Glutamatergic neuron (in vitro differentiated cells): ENCODE results near the gene NAGA. TPM values are rescaled to one million over a fixed set of nuclear protein-coding genes. Genes with fewer than 3 reads are reported as not detected.

Experiments
- DNase-seq: peaks from one replicate; pipeline ENCODE4 v3.0.0; 2022
- H3K27ac Mint-ChIP-seq: one replicate; pipeline ENCODE4 v1.8.0; 2020; ENCODE audit warnings: mild to moderate bottlenecking, mixed read lengths, inconsistent platforms; ENCODE audit not compliant: unreplicated experiment
- H3K27me3 Mint-ChIP-seq: one replicate; pipeline ENCODE4 v1.8.0; 2020; ENCODE audit warnings: mild to moderate bottlenecking, moderate library complexity, mixed read lengths, inconsistent platforms; ENCODE audit not compliant: unreplicated experiment
- H3K36me3 Mint-ChIP-seq: one replicate; pipeline ENCODE4 v1.8.0; 2020; ENCODE audit warnings: mild to moderate bottlenecking, mixed read lengths, inconsistent platforms; ENCODE audit not compliant: unreplicated experiment
- H3K4me1 Mint-ChIP-seq: one replicate; pipeline ENCODE4 v1.8.0; 2020; ENCODE audit warnings: mild to moderate bottlenecking, low read depth, mixed read lengths, inconsistent platforms; ENCODE audit not compliant: unreplicated experiment
- H3K4me3 Mint-ChIP-seq: one replicate; pipeline ENCODE4 v1.8.0; 2020; ENCODE audit warnings: mild to moderate bottlenecking, mixed read lengths, inconsistent platforms; ENCODE audit not compliant: unreplicated experiment
- H3K9me3 Mint-ChIP-seq: one replicate; pipeline ENCODE4 v1.8.0; 2020; ENCODE audit warnings: mild to moderate bottlenecking, moderate library complexity, mixed read lengths, inconsistent platforms; ENCODE audit not compliant: unreplicated experiment
- total RNA-seq: library from RNA; stranded (reverse); fragmentation: NEBNext Ultra II Directional; extraction: Animal tissue kit (Norgen Biotek cat#: 25700); gene quantifications from one replicate; pipeline ENCODE4 v1.2.1, GENCODE V29; 2021; ENCODE audit not compliant: unreplicated experiment
- TF ChIP-seq, protein P1 (sequence below): fragments of 200-600 bp; sonication (generic); IDR thresholded peaks from one replicate; pipeline ENCODE4 v1.5.0; 2021; ENCODE audit not compliant: partially characterized antibody, unreplicated experiment

The NAGA gene
- total RNA-seq, 1 donor from 2014 or later = 13.0 TPM

DNA sequence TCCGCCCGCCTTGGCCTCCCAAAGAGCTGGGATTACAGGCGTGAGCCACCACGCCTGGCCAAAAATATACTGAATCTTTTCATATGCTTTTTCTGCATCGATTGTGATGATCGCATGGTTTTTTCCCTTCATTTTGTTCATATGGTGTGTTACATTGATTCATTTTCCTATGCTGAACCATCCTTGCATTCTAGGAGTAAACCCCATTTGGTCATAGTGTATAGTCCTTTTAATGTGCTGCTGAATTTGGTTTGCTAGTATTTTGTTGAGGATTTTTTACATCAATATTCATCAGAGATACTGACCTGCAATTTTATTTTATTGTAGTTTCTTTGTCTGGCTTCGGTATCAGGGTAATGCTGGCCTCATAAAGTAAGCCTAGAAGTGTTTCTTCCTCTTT is 59.8 kb downstream of the NAGA start:
- H3K4me3 Mint-ChIP-seq = no peak overlapping the region
- H3K27me3 Mint-ChIP-seq = peaks cover 2% of the 10 kb centered on the region
- TF ChIP-seq, protein P1, sequence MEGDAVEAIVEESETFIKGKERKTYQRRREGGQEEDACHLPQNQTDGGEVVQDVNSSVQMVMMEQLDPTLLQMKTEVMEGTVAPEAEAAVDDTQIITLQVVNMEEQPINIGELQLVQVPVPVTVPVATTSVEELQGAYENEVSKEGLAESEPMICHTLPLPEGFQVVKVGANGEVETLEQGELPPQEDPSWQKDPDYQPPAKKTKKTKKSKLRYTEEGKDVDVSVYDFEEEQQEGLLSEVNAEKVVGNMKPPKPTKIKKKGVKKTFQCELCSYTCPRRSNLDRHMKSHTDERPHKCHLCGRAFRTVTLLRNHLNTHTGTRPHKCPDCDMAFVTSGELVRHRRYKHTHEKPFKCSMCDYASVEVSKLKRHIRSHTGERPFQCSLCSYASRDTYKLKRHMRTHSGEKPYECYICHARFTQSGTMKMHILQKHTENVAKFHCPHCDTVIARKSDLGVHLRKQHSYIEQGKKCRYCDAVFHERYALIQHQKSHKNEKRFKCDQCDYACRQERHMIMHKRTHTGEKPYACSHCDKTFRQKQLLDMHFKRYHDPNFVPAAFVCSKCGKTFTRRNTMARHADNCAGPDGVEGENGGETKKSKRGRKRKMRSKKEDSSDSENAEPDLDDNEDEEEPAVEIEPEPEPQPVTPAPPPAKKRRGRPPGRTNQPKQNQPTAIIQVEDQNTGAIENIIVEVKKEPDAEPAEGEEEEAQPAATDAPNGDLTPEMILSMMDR = no peak
- H3K9me3 Mint-ChIP-seq = no peaks in the 10 kb centered on the region
- H3K36me3 Mint-ChIP-seq = peaks cover 12% of the 10 kb centered on the region
- DNase-seq = no peak
- H3K4me1 Mint-ChIP-seq = no peaks in the 10 kb centered on the region
- no peak overlapping the region for H3K27ac Mint-ChIP-seq

Other genes with a start within 250 kb of the NAGA start
- 291 TPM for gene SREBF2, start 237.7 kb downstream of the NAGA start, total RNA-seq
- not detected for gene SHISA8, start 155.7 kb downstream of the NAGA start, total RNA-seq
- gene TNFRSF13C, start 144.0 kb downstream of the NAGA start, total RNA-seq = 0.37 TPM
- 3.4 TPM for gene CENPM, start 123.7 kb downstream of the NAGA start, total RNA-seq
- 216 TPM for gene SEPTIN3, start 101.4 kb downstream of the NAGA start, total RNA-seq
- not detected for gene WBP2NL, start 72.0 kb downstream of the NAGA start, total RNA-seq
- gene PHETA2, start 3.4 kb upstream of the NAGA start, total RNA-seq = 0.88 TPM
- 62.0 TPM for gene SMDT1, start 8.9 kb upstream of the NAGA start, total RNA-seq
- 90.1 TPM for gene NDUFA6, start 20.0 kb upstream of the NAGA start, total RNA-seq
- 15.9 TPM for gene CYP2D6, start 60.0 kb upstream of the NAGA start, total RNA-seq
- gene TCF20, start 199.8 kb upstream of the NAGA start, total RNA-seq = 112 TPM